RWPE2 (cell line): Measurements from ENCODE around the gene SMAD7.

Source experiments
- ATAC-seq: fragments of 200-7000 bp; cut with Tn5 transposase; 3 replicates; pipeline ENCODE4 v1.9.1; 2021; ENCODE audit warnings: low read depth
- DNase-seq: peaks from one replicate; pipeline ENCODE4 v3.0.0-alpha.2; 2020; ENCODE audit warnings: low spot score
- H3K27ac ChIP-seq: fragments of 450-650 bp; 2 replicates; pipeline ENCODE4 v1.5.1; 2017; ENCODE audit warnings: mild to moderate bottlenecking; ENCODE audit not compliant: poor library complexity, severe bottlenecking
- H3K27me3 ChIP-seq: fragments of 250-450 bp; sonication (Bioruptor Pico); 2 replicates; pipeline ENCODE4 v1.5.1; 2021; ENCODE audit warnings: mild to moderate bottlenecking, moderate library complexity; ENCODE audit not compliant: insufficient read depth, poor library complexity, severe bottlenecking
- H3K36me3 ChIP-seq: fragments of 250-450 bp; sonication (Bioruptor Pico); 2 replicates; pipeline ENCODE4 v1.5.1; 2020; ENCODE audit warnings: low read depth, mild to moderate bottlenecking, moderate library complexity
- H3K4me1 ChIP-seq: fragments of 250-450 bp; sonication (Bioruptor Pico); 2 replicates; pipeline ENCODE4 v1.5.1; 2021; ENCODE audit warnings: mild to moderate bottlenecking, moderate library complexity; ENCODE audit not compliant: insufficient read depth, poor library complexity, severe bottlenecking
- H3K4me3 ChIP-seq: fragments of 250-450 bp; sonication (Bioruptor Pico); 2 replicates; pipeline ENCODE4 v1.5.1; 2021; ENCODE audit warnings: mild to moderate bottlenecking, moderate library complexity; ENCODE audit not compliant: severe bottlenecking
- H3K9me3 ChIP-seq: fragments of 250-450 bp; sonication (Bioruptor Pico); 2 replicates; pipeline ENCODE4 v1.5.1; 2021; ENCODE audit warnings: mild to moderate bottlenecking, moderate library complexity; ENCODE audit not compliant: severe bottlenecking
- CTCF ChIP-seq: fragments of 450-650 bp; IDR thresholded peaks from one replicate; pipeline ENCODE4 v1.5.1; 2017; ENCODE audit warnings: mild to moderate bottlenecking, moderate library complexity; ENCODE audit not compliant: poor library complexity, severe bottlenecking

SMAD7 gene

GRCh38 chr18:48993586-48993985, 42.8 kb upstream of the SMAD7 start:
- no peaks in the 10 kb centered on the region for H3K36me3 ChIP-seq
- peaks cover 51% of the 10 kb centered on the region for H3K4me1 ChIP-seq
- DNase-seq (no peak), ATAC-seq (no peak)
- no peaks in the 10 kb centered on the region for H3K27me3 ChIP-seq
- no peak overlapping the region for H3K27ac ChIP-seq
- TF ChIP-seq CTCF: no peak
- H3K4me3 ChIP-seq: no peak overlapping the region
- H3K9me3 ChIP-seq: no peaks in the 10 kb centered on the region

GRCh38 chr18:48992791-48993555, 42.2 kb upstream of the SMAD7 start:
- Histone ChIP-seq H3K4me1 (peaks cover 45% of the 10 kb centered on the region), H3K27ac (no peak overlapping the region)
- TF ChIP-seq CTCF: no peak

GRCh38 chr18:48992133-48992532, 41.4 kb upstream of the SMAD7 start:
- no peaks in the 10 kb centered on the region for H3K27me3 ChIP-seq
- ATAC-seq: no peak
- no peak overlapping the region for H3K4me3 ChIP-seq
- TF ChIP-seq CTCF: no peak
- H3K27ac ChIP-seq: peak overlapping the region; percentile 48
- H3K4me1 ChIP-seq: peaks cover 37% of the 10 kb centered on the region
- H3K9me3 ChIP-seq: no peaks in the 10 kb centered on the region
- DNase-seq: no peak
- no peaks in the 10 kb centered on the region for H3K36me3 ChIP-seq

More at GRCh38 chr18:48992791-48993555, 42.2 kb upstream of the SMAD7 start:
- H3K27me3 ChIP-seq: no peaks in the 10 kb centered on the region
- H3K9me3 ChIP-seq: no peaks in the 10 kb centered on the region
- DNase-seq (no peak), ATAC-seq (no peak)
- H3K4me3 ChIP-seq: no peak overlapping the region
- no peaks in the 10 kb centered on the region for H3K36me3 ChIP-seq

- H3K36me3 ChIP-seq: no peaks in the 10 kb centered on the region
- no peaks in the 10 kb centered on the region for H3K9me3 ChIP-seq
- no peak for TF ChIP-seq CTCF
- no peaks in the 10 kb centered on the region for H3K27me3 ChIP-seq
- peaks cover 32% of the 10 kb centered on the region for H3K4me1 ChIP-seq
- H3K4me3 ChIP-seq: no peak overlapping the region
- H3K27ac ChIP-seq: peak overlapping the region; percentile 48
- ATAC-seq (peak; percentile 76), DNase-seq (no peak)
Observed at GRCh38 chr18:48991676-48992075, 40.9 kb upstream of the SMAD7 start.

GRCh38 chr18:48991319-48991660, 40.5 kb upstream of the SMAD7 start:
- Histone ChIP-seq H3K36me3 (no peaks in the 10 kb centered on the region), H3K27me3 (no peaks in the 10 kb centered on the region), H3K4me1 (peaks cover 31% of the 10 kb centered on the region), H3K4me3 (no peak overlapping the region), H3K27ac (peak overlapping the region; percentile 48), H3K9me3 (no peaks in the 10 kb centered on the region)
- no peak for ATAC-seq
- no peak for TF ChIP-seq CTCF
- no peak for DNase-seq
